Vagina (tissue), 2 donors: ENCODE results near the gene PDE3B.

Source experiments
- CTCF ChIP-seq, 3 experiments: fragments of 450-650 bp in 2 of 3; fragments of 200-600 bp in 1 of 3; sonication (generic) in 1 of 3; IDR thresholded peaks; one replicate each; pipeline ENCODE4 v1.5.1; 2017 to 2019; ENCODE audit warnings: antibody characterized with exemption in 3 of 3, mild to moderate bottlenecking in 2 of 3, moderate library complexity in 2 of 3
- POLR2AphosphoS5 ChIP-seq, 2 donors: sonication (generic); formaldehyde crosslinking; IDR thresholded peaks; one replicate each; pipeline ENCODE4 v1.9.0; 2017; ENCODE audit warnings: antibody characterized with exemption in 2 of 2, mild to moderate bottlenecking in 2 of 2, low read depth in 1 of 2; ENCODE audit not compliant: insufficient read depth in 1 of 2

DNA sequence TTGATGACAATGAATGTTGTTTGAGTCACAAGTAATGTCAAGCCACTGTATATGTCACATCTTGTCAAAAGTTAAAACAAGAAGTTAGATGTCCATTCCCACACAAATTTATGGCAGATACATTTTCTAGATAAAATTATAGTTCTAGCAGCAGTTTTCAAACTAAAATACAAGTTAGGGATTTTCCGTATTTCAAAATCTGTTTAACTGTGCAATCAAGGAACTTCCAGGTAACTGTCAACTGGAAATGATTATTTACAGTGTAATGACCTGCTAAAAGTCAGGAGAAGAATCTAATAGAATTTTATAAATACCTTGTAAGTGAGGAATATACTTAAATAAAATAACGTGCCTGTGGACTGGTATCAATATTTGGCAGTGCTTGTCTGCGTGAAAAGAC, 111.5 kb downstream of the PDE3B start:
- TF ChIP-seq CTCF (IDR thresholded peaks at IDR 0.05): no peak
- no peak for TF ChIP-seq POLR2AphosphoS5 (IDR thresholded peaks at IDR 0.05; ENCODE audit: insufficient read depth in 1 of 2, low read depth in 1 of 2)
